Measurements from ENCODE around the gene BRMS1.
A peak's percentile ranks its signal among the peaks of the same experiment; 100 is the strongest.

The BRMS1 gene

GRCh38 chr11:66288671-66289547 is 56.0 kb downstream of the BRMS1 start, which contains the start of gene YIF1A:
Gene YIF1A, minus strand, starts transcription at chr11:66289143. Its CDS starts 158 bp downstream, at chr11:66288985.
- in situ Hi-C loops (cut with HindIII; ENCODE audit: low sequenced_read_pairs): no loop called here
- H3K4me3 ChIP-seq (ENCODE audit: low read depth, low read length): peak within 1 kb of the TSS; percentile 89
- TF ChIP-seq CTCF (IDR thresholded peaks at IDR 0.05; ENCODE audit: low read depth, low read length): no peak
- DNase-seq (ENCODE audit: low read depth, low spot score): peak; percentile 100

- peak overlapping the region; percentile 89 for H3K4me3 ChIP-seq (ENCODE audit: low read depth, low read length)
- TF ChIP-seq CTCF (IDR thresholded peaks at IDR 0.05; ENCODE audit: low read depth, low read length): no peak
- in situ Hi-C loops (cut with HindIII; ENCODE audit: low sequenced_read_pairs): no loop called here
- DNase-seq (ENCODE audit: low read depth, low spot score): peak; percentile 7
These were observed 56.8 kb downstream of the BRMS1 start for GRCh38 chr11:66287889-66288670.
